ENCODE data around the gene SUSD6. TPM values are rescaled to one million over a fixed set of nuclear protein-coding genes. Genes with fewer than 3 reads are reported as not detected.

SUSD6 gene
- total RNA-seq, 1 experiment from 2014 or later: 1.1 TPM

DNA sequence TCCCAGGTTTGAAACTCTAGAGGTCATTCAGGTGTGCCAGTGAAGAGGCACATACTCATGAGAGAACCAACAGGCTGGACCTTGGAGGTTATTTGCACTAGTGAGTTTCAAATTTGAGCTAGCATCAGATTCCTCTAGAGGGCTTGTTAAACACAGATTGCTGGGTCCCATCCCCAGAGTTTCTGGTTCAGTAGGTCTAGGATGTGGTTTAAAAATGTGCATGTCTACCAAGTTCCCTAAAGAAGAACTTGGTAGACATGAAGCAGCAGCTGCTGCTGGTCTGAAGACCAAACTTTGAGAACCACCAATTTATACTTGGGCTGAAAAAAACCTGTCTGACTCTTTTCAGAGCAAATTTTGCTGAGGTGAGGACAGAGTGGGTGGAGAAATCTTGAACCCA, 61.7 kb downstream of the SUSD6 start:
- no peak overlapping the region for H3K4me3 ChIP-seq (ENCODE audit: insufficient read depth, low read depth, low read length)
- H3K36me3 ChIP-seq (replicated peaks; ENCODE audit: control insufficient read depth, insufficient read depth, low read length): no peaks in the 10 kb centered on the region
- no peak for DNase-seq
- no peaks in the 10 kb centered on the region for H3K27me3 ChIP-seq (ENCODE audit: control insufficient read depth, insufficient read depth, low read length)

DNA sequence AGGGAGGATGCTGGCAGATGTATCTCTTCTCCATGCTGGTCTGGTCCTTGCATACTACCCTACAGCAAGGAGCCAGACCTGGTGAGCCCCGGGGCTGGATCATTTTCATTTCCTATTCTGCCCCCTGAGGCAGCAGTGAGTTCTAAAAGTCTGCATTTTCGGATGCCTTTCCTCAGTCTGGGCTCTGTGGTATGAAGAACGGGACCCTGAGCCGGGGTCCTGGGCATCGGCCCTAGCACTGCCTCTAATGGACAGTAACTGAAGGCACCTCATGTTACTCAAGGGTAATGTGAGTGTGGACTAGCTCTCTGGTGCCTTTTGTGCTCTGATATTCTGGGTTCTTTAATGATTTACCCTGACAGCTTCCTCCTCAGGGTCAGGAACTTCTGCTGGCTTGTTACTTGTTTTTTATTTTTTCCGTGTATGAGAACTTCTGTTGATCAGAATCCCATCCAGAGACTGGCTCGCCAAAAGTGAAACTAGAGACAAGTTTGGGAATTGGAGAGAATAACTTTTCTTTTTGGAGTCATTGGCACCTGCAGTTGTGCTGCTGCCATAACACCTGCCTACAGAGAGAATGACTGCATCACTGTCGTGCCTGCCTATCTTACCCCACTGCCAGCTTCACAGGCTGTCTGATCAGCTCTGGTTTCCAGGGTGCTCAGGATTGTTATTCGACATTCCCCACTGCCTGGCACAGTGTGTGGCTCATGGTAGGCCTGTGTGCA, 62.3 kb downstream of the SUSD6 start:
- DNase-seq: peak; percentile 41
- Histone ChIP-seq H3K36me3 (replicated peaks; ENCODE audit: control insufficient read depth, insufficient read depth, low read length) (no peaks in the 10 kb centered on the region), H3K27me3 (ENCODE audit: control insufficient read depth, insufficient read depth, low read length) (no peaks in the 10 kb centered on the region), H3K4me3 (ENCODE audit: insufficient read depth, low read depth, low read length) (no peak overlapping the region)

DNA sequence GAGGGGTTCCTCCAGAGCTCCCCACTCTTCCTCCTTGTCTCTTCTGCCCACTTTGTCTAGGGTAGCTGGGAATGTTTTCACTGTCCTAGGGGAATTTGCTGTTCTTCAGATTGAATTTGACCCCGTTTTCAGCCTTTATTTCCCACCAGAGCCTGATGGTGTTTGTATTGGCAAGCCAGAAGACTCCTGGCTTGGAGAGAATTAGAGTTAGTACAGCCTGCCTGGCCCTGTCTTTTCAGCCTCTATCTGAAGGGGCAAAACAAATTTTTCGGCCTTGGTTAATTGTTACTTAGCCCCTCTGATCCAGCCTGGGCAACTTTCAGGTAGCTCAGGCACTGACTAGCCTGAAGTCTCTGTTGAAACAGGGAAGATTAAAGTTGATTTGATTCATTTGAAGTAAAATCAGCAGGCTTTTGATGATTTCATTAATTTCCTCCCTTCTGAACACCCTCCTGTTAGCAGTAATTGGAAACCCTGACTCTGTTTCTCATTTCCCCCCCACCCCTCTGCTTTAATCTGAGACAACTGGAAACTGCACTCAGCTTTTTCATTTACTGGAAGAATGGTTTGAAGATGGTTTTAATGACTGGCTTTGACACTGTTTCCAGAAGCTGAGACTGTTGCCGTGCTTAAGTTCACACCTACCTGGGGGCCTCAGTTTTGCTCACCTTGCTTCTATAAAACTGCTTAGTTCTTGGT, 63.3 kb downstream of the SUSD6 start:
- no peak for DNase-seq
- Histone ChIP-seq H3K27me3 (ENCODE audit: control insufficient read depth, insufficient read depth, low read length) (no peaks in the 10 kb centered on the region), H3K4me3 (ENCODE audit: insufficient read depth, low read depth, low read length) (no peak overlapping the region), H3K36me3 (replicated peaks; ENCODE audit: control insufficient read depth, insufficient read depth, low read length) (no peaks in the 10 kb centered on the region)

DNA sequence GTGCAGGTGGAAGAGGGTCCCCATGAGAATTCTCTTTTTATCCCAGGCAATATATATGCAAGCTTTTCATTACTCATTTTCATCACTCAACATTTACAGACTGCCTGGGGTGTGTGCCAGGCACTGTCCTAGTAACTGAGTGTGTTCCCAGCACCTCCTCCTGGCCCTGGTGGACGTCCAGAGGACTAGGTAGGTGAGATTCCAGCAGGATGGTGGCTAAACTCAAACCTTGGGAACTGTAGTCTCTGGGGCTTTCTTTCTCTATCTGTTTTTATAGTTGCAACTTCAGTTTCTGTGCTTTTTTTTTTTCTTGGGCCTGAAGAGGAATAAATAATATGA, 63.8 kb downstream of the SUSD6 start:
- H3K4me3 ChIP-seq (ENCODE audit: insufficient read depth, low read depth, low read length): no peak overlapping the region
- H3K27me3 ChIP-seq (ENCODE audit: control insufficient read depth, insufficient read depth, low read length): no peaks in the 10 kb centered on the region
- no peak for DNase-seq
- no peaks in the 10 kb centered on the region for H3K36me3 ChIP-seq (replicated peaks; ENCODE audit: control insufficient read depth, insufficient read depth, low read length)

DNA sequence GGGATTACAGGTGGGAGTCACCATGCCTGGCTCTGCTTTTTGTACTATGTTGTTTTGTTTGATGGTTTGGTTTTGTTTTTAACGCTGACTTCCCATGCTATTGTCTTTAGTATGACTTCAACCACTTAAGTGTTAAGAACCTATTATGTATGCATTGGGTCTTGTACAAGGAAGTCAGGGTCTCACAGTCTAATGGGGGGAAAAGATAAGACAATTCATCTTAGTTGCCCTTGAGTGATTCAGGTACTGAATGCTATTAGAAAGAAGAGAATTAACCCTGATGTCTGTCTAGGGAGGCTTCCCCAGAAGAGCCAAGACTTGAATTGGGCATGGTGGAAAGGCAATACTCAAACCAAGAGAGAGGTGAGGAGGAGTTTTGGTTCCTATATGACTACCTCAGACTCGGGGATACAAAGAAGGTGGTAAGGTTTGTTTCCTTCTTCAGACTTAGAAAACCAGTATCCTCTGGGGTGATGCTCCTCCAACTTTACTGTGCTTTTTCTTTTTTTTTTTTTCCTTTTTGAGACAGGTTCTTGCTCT, 64.6 kb downstream of the SUSD6 start:
- Histone ChIP-seq H3K4me3 (ENCODE audit: insufficient read depth, low read depth, low read length) (no peak overlapping the region), H3K27me3 (ENCODE audit: control insufficient read depth, insufficient read depth, low read length) (no peaks in the 10 kb centered on the region), H3K36me3 (replicated peaks; ENCODE audit: control insufficient read depth, insufficient read depth, low read length) (no peaks in the 10 kb centered on the region)
- DNase-seq: no peak

DNA sequence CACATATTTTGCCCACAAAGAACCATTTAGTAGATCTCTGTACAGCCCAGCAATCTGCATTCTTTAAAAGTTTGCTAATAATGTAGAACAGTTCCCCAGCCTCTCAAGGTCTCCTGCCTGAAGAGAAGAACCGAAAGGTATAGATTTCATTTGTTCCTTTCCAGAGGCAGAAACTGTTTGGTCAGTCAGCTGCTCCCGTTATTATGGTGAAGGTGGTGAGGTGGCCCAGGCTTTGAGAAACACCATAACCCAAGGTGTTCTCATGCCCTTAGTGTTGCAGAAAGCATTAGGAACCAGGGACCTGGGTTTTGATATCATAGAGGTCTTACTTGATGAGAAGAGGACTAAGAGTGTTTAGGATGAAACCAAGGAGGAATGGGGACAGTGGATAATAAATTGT, 65.3 kb downstream of the SUSD6 start:
- H3K36me3 ChIP-seq (replicated peaks; ENCODE audit: control insufficient read depth, insufficient read depth, low read length): no peaks in the 10 kb centered on the region
- no peak overlapping the region for H3K4me3 ChIP-seq (ENCODE audit: insufficient read depth, low read depth, low read length)
- no peak for DNase-seq
- H3K27me3 ChIP-seq (ENCODE audit: control insufficient read depth, insufficient read depth, low read length): no peaks in the 10 kb centered on the region

DNA sequence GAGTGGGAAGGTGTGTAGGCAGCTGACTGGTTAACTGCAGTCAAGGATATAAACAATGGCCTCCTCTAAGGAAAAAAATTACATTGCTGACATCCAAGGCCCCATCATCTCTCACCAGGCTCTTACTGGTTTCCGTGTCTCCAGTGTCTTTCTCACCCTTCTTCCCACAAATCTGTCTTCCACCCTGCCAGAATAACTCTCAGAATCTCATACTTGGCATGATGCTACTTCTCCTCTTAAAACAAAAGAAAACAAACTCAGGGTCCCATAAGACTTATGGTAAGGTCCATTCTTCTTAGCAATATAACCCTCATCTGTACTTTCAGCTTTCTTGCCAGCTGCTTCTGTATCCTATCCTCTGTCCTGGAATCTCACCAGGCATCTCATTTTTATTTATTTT, 68.9 kb downstream of the SUSD6 start:
- Histone ChIP-seq H3K36me3 (replicated peaks; ENCODE audit: control insufficient read depth, insufficient read depth, low read length) (no peaks in the 10 kb centered on the region), H3K4me3 (ENCODE audit: insufficient read depth, low read depth, low read length) (no peak overlapping the region), H3K27me3 (ENCODE audit: control insufficient read depth, insufficient read depth, low read length) (no peaks in the 10 kb centered on the region)
- no peak for DNase-seq

DNA sequence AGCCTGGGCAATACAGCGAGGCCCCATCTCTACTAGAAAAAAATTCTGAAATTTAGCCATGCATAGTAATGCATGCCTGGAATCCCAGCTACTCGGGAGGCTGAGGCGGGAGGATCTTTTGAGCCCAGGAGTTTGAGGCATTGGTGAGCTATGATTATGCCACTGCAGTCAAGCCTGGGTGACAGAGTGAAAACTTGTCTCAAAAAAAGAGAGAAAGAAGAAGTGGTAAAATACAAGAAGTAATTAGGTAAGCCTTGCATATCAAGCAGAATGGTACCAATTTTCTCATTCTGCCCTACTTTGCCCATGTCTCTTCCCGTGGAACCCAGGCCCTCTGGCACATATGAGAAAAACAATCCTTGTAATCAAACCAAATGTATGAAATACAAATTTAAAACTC, 70.7 kb downstream of the SUSD6 start:
- Histone ChIP-seq H3K4me3 (ENCODE audit: insufficient read depth, low read depth, low read length) (no peak overlapping the region), H3K27me3 (ENCODE audit: control insufficient read depth, insufficient read depth, low read length) (no peaks in the 10 kb centered on the region), H3K36me3 (replicated peaks; ENCODE audit: control insufficient read depth, insufficient read depth, low read length) (no peaks in the 10 kb centered on the region)
- no peak for DNase-seq

DNA sequence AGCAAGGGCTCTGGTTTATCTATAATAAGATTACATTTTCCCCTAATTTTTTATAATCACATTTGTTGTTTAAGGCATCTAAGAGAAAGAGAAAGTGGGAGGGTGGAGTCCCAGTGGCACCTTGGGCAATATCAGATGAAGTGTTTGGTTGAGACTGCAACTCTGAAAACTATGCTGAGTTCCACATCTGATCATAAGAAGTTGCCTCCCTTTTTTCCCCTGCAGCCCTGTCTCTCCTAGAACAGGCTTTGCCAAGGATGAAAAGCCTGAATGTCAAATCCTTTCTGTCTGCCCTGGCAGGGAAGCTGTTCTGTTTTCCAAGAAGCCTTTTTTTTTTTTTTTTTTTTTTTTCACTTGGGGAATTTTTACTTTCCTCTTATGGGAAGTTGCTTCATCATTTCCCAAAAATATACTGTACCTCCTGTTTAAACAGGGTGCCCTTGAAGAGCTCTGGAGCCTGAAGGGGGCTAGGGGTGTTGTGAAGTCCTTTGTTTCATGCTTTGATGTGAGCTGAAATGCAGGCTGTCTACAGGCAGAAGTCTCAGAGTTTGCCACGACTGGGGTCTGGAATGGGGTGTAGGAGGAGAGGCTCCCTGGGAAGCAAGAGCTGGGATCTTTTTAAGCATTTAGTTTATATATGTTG, 71.3 kb downstream of the SUSD6 start:
- Histone ChIP-seq H3K36me3 (replicated peaks; ENCODE audit: control insufficient read depth, insufficient read depth, low read length) (no peaks in the 10 kb centered on the region), H3K4me3 (ENCODE audit: insufficient read depth, low read depth, low read length) (no peak overlapping the region), H3K27me3 (ENCODE audit: control insufficient read depth, insufficient read depth, low read length) (no peaks in the 10 kb centered on the region)
- DNase-seq: no peak

DNA sequence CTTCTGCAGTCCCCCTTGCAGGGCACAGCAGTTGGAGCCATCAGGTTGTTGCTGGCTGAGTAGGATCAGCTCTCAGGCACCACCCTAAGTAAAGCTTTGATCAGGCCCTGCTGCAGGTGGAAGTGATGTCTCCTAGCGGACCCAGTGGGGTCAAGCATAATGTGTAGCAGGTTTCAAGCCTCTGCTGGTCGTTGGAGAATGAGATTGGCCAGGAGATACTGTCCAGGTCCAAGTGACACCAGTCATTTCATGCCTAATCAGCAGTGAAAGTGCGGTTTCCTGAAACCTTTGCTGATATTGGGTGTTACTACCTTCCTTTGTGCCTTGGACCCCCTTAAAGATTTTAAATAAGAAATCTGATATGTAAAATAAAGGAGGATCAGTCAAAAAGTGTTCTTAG, 72.6 kb downstream of the SUSD6 start:
- no peaks in the 10 kb centered on the region for H3K36me3 ChIP-seq (replicated peaks; ENCODE audit: control insufficient read depth, insufficient read depth, low read length)
- no peak for DNase-seq
- no peak overlapping the region for H3K4me3 ChIP-seq (ENCODE audit: insufficient read depth, low read depth, low read length)
- H3K27me3 ChIP-seq (ENCODE audit: control insufficient read depth, insufficient read depth, low read length): no peaks in the 10 kb centered on the region

DNA sequence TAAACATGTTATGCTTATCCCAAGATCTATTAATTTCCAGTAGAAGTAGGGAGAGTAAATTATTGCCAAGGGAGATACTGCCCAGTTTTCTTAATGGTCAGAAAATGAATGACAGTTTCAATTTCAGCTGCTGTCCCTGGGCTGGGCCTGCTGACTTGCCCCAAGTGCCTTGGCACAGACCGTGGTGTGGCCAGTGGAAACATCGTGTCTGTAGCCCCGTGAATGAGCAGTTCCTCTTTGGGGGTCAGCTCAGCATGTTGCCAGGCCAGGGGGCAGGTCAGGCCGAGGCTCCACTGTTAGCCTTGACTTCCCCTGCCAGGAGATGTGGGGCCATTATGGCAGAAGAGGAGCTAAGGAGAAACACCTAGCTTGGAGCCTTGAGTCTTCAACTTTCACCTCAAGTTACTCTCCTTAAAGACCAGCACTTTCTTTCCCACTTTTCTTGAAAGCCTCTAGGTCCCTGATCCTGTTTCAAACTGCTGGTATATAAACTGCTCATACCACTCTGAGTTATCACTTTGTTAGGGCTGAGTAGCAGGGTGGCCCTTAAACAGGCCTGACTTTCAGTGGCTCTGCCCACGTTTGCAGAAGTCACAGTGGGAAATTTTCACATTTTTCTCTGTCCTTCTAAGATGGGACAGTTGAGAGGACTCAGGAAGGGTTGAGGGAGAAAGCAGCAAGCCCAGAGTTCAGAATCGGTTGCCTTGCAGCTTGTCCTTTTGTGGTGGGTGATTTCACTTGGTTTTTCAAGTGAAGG, 73.2 kb downstream of the SUSD6 start:
- no peaks in the 10 kb centered on the region for H3K36me3 ChIP-seq (replicated peaks; ENCODE audit: control insufficient read depth, insufficient read depth, low read length)
- no peak for DNase-seq
- H3K27me3 ChIP-seq (ENCODE audit: control insufficient read depth, insufficient read depth, low read length): no peaks in the 10 kb centered on the region
- H3K4me3 ChIP-seq (ENCODE audit: insufficient read depth, low read depth, low read length): no peak overlapping the region

DNA sequence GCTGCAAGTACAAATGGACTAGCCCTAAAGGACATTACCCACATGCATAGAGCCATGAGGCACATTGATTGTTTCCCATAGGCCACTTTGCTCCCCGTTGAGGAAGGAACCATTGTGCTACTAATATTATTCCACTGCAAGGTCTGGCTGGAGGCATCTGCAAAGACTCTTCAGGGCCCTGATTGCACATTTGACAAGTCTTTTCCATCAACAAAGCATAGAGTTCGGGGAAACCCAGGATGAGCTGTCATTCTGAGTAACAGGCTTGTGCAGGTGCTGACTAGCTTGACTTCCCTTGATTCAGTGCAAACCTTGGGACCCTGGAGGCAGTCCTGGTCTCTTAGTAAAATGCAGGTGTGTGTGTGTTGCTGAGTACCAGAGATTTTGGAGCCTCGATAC, 73.8 kb downstream of the SUSD6 start:
- no peak for DNase-seq
- Histone ChIP-seq H3K27me3 (ENCODE audit: control insufficient read depth, insufficient read depth, low read length) (no peaks in the 10 kb centered on the region), H3K4me3 (ENCODE audit: insufficient read depth, low read depth, low read length) (no peak overlapping the region), H3K36me3 (replicated peaks; ENCODE audit: control insufficient read depth, insufficient read depth, low read length) (no peaks in the 10 kb centered on the region)

DNA sequence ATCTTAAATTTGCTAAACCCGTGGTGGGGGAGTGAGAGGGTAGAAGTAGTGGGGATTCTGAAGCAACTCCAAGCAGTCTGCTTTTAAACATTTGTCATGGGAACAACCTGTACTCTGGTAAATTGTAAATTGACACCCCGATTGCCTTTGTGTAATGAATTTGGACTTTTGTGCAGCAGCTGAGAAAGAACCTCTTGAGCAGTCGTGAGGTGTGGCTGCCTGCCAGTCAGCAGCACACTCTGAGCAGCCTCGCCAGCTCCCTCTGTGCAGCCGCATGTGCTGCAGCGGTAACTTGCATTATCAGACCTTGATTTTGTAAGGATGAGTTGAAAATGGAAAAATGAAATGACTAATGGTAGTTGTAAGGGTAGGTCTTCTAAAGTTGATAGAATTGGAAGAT, 74.3 kb downstream of the SUSD6 start:
- no peak for DNase-seq
- Histone ChIP-seq H3K4me3 (ENCODE audit: insufficient read depth, low read depth, low read length) (no peak overlapping the region), H3K36me3 (replicated peaks; ENCODE audit: control insufficient read depth, insufficient read depth, low read length) (no peaks in the 10 kb centered on the region), H3K27me3 (ENCODE audit: control insufficient read depth, insufficient read depth, low read length) (no peaks in the 10 kb centered on the region)

DNA sequence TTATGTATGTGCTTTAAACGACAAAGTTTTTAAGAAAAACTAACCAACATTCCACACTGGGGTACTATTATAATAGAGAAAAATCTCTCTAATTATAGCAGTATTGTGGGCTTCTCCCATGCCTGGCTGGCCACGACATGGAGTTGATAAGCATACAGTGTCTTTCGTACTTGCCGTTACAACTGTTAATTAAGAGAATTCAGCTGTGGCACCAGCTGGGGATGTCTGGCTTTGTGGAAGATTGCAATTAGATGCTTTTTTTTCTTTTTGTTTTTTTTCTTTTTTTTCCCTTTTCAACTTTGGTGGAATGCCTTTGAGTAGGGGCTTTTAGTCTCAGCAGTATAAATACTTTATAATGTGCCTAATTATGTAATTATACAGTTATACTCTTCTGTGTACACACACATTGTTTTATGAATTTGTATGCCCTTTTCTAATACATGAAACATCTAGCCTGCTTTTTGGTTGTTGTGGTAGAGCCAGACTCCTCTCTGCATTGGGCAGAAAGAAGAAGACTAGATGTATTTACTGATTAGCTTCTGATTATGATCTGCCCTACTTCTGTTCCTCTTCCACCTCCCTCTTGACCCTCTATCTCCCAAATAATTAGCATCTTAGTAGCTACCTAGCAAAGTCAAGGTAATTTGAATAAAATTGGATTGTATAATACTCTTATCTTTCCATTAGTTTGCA, 76.4 kb downstream of the SUSD6 start:
- no peaks in the 10 kb centered on the region for H3K36me3 ChIP-seq (replicated peaks; ENCODE audit: control insufficient read depth, insufficient read depth, low read length)
- DNase-seq: no peak
- no peak overlapping the region for H3K4me3 ChIP-seq (ENCODE audit: insufficient read depth, low read depth, low read length)
- no peaks in the 10 kb centered on the region for H3K27me3 ChIP-seq (ENCODE audit: control insufficient read depth, insufficient read depth, low read length)
